ENCODE results near the gene FAM76B.

- TF ChIP-seq CTCF (conservative IDR thresholded peaks at IDR 0.05; ENCODE audit: low read depth, low read length) (no peak), EZH2 (IDR thresholded peaks at IDR 0.05; ENCODE audit: borderline replicate concordance, low read depth, low read length, poor library complexity, severe bottlenecking) (no peak)
Observed at GRCh38 chr11:95803973-95804372, 14.4 kb upstream of the FAM76B start.

Measured in A673 (cell line).